Measurements from ENCODE around the gene HDAC8. TPM values are rescaled to one million over a fixed set of nuclear protein-coding genes. Genes with fewer than 3 reads are reported as not detected.
"Not testable (repeated sequence)": the region's sequence is repeated elsewhere in the genome, so short reads cannot be mapped to it uniquely, and the experiment has no call there.

The HDAC8 gene
- total RNA-seq, 2 experiments from 2014 or later, result 17.9 to 19.2 TPM

DNA sequence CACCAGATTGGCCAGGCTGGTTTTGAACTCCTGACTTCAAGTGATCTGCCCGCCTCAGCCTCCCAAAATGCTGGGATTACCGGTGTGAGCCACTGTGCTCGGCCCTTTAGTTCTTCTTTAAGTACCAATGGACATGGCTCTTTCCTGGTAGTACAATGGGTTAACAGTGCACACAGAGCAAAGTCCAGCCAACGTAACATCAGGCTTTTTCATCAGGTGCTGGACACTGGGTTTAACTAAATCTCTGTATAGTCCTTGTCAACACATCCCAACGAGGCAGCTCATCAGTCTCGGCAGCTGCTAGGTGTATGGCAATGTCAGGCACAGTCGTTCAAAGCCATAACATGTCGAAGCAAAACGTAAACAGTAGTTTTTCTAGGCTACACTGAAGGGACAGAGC is 93.8 kb downstream of the HDAC8 start:
- H3K27me3 Mint-ChIP-seq, result no peaks in the 10 kb centered on the region
- no peak overlapping the region for H3K27ac Mint-ChIP-seq
- H3K4me3 Mint-ChIP-seq, result no peak overlapping the region
- peaks cover 8% of the 10 kb centered on the region for H3K36me3 Mint-ChIP-seq
- H3K9me3 Mint-ChIP-seq, result no peaks in the 10 kb centered on the region
- DNase-seq, result no peak
- no peaks in the 10 kb centered on the region for H3K4me1 Mint-ChIP-seq

DNA sequence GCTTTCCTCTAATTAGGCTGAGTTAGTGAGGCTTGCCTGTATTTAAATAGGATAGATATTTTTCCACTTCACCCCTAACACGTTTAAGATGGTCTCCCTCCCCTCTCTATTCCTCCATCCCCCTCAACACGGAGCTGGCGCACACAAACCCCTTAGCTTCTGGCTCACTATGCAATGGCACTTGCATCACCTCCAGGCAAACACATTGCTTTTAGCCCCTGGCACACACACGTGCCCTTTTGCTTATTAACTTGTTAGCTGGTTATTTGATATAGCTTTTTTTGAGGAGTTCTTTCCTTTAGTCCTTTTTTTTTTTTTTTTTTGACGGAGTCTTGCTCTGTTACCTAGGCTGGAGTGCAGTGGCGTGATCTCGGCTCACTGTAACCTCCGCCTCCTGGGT is 94.3 kb downstream of the HDAC8 start:
- Mint-ChIP-seq H3K4me3 (no peak overlapping the region), H3K27ac (no peak overlapping the region), H3K36me3 (peaks cover 11% of the 10 kb centered on the region), H3K9me3 (no peaks in the 10 kb centered on the region), H3K4me1 (no peaks in the 10 kb centered on the region), H3K27me3 (no peaks in the 10 kb centered on the region)
- DNase-seq, result no peak

DNA sequence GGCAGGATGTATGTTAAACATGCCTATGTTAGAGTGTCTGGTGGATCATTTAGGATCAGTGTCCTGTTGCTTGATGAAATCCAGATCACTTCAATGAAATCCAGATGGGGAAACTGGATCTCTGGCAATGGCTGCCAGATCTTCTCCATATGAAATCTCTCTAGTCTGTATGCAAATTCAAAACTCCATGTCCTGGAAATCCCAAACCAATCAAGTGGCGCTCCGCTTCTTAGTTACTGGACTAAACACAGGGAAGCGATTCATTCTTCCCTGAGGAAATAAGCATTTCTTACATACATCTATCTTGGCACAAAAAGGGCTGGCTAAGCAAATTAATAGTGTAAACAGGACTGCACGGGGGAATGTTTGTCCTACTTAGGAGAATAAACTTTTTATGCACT is 94.9 kb downstream of the HDAC8 start:
- no peak overlapping the region for H3K27ac Mint-ChIP-seq
- DNase-seq, result no peak
- no peaks in the 10 kb centered on the region for H3K27me3 Mint-ChIP-seq
- H3K4me3 Mint-ChIP-seq, result no peak overlapping the region
- no peaks in the 10 kb centered on the region for H3K9me3 Mint-ChIP-seq
- no peaks in the 10 kb centered on the region for H3K4me1 Mint-ChIP-seq
- peaks cover 11% of the 10 kb centered on the region for H3K36me3 Mint-ChIP-seq

DNA sequence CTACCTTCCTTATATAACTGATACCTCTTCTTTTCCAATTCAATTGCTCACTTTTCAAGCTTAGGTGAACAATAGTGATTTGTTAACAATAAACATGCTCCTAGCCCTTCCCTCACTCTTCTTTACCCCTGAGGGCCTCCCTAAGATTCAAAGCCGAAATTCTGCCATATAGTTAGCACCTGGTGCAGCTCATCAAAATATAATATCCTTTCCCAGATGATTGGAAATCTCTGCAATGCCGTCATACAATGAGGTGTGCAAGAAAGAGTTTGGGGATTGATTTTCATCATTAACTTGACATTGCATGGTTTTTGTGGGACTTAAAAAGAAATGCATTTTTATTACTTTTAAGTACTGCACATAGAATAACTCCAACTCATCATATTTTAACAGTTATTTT is 95.3 kb downstream of the HDAC8 start:
- no peaks in the 10 kb centered on the region for H3K9me3 Mint-ChIP-seq
- DNase-seq, result no peak
- no peak overlapping the region for H3K4me3 Mint-ChIP-seq
- no peaks in the 10 kb centered on the region for H3K4me1 Mint-ChIP-seq
- no peaks in the 10 kb centered on the region for H3K27me3 Mint-ChIP-seq
- H3K27ac Mint-ChIP-seq, result no peak overlapping the region
- H3K36me3 Mint-ChIP-seq, result peaks cover 15% of the 10 kb centered on the region

DNA sequence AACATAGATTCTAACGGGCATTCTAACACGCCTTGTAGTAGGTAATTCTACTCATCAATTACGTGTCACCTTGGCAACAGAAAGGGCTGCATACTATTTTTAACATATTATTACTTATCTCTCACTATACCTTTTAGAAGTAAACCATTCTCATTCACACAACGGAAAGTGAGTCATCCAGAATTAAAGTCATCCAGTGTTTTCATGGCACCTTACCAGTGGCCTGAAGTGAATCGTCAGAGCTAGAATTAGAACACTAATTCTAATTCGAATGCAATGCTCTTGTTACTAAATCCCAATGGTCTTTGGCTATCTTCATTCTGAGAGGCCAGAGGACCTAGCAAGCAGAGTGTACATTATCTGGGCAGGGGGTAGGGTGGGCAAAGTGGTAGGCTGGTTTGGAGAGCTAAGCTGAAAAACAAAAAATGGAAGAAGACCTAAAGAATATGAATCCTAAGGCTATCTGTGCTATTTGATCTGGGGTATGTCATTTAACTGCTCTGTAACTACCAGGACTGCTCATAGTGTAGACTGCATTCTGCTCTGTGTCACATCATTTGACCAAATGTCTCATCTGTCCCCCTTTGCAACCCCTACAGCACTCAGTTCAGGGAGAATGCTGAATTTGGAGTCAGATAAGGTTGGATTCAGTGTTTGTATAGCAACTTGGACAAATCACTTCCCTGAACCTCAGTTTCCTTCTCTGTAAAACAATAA is 96.5 kb downstream of the HDAC8 start:
- no peak for DNase-seq
- H3K9me3 Mint-ChIP-seq, result no peaks in the 10 kb centered on the region
- no peaks in the 10 kb centered on the region for H3K27me3 Mint-ChIP-seq
- H3K36me3 Mint-ChIP-seq, result peaks cover 16% of the 10 kb centered on the region
- H3K27ac Mint-ChIP-seq, result no peak overlapping the region
- no peaks in the 10 kb centered on the region for H3K4me1 Mint-ChIP-seq
- no peak overlapping the region for H3K4me3 Mint-ChIP-seq

DNA sequence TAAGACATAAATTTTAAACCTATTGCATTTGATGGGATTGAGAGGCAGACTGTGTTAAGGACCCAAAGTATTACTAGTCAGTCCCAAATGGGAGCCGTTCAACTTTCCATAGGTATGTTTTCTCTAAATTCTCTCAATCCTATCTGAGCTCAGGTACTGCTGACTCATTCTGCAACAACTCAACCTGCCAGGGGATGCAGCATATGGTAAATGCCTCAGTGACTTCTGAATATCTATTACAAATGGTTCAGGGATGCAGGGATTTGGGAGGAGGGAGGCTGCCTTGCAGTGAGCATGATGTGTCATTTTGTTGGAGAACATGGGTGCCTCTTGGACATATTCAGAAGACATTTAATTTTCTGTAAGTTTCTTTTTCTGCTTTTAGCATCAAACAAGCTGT is 97.3 kb downstream of the HDAC8 start:
- H3K36me3 Mint-ChIP-seq, result peaks cover 17% of the 10 kb centered on the region
- no peak for DNase-seq
- H3K4me1 Mint-ChIP-seq, result no peaks in the 10 kb centered on the region
- no peak overlapping the region for H3K27ac Mint-ChIP-seq
- no peaks in the 10 kb centered on the region for H3K27me3 Mint-ChIP-seq
- no peaks in the 10 kb centered on the region for H3K9me3 Mint-ChIP-seq
- no peak overlapping the region for H3K4me3 Mint-ChIP-seq

DNA sequence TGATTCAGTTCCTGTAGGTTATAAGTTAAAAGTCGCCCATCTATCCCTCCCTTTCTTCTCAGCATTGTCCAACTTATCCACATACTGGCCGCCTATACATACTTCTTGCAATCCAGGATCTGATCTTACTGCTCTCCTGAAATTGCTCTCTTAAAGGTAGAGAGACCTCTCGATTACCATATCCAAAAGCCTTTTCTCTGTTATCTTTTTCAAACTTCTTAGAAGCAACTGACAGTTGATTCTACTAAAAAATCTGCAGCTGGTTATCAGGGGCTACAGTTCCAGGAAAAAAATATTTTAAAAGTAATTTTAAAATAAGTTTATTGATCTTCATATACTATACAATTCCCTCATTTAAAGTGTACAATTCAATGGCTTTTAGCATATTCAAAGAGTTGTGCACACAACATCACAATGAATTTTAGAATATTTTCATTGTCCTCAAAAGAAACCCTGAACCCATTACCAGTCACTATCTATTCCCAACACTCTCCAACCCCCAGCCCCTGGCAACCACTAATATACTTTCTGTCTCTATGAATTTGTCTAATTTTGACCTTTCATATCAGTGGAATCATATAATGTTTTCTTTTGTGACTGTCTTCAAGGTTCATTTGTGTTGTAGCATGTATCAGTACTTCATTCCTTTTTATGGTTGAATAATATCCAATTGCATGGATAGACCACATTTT is 102.0 kb downstream of the HDAC8 start:
- no peaks in the 10 kb centered on the region for H3K9me3 Mint-ChIP-seq
- peaks cover 38% of the 10 kb centered on the region for H3K36me3 Mint-ChIP-seq
- no peak overlapping the region for H3K4me3 Mint-ChIP-seq

DNA sequence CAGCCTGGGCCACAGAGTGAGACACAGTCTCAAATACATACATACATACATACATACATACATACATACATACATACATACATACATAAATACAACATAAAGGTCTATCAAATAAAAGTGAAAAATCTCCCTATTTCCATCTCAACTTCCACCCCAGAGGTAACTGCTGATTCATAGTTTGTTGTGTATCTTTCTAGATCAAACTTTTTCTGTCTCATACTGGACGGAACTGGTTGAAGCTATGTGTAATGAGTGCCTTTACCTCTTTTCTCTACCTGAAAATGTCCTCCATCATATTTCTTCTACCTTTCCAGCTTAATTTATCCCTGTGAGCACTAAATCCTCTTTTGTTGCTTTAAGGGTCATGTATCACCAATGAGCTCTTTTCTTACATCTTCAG is 102.5 kb downstream of the HDAC8 start:
- no peaks in the 10 kb centered on the region for H3K27me3 Mint-ChIP-seq
- no peak for DNase-seq
- no peaks in the 10 kb centered on the region for H3K9me3 Mint-ChIP-seq
- H3K4me1 Mint-ChIP-seq, result no peaks in the 10 kb centered on the region
- H3K36me3 Mint-ChIP-seq, result peaks cover 38% of the 10 kb centered on the region
- H3K27ac Mint-ChIP-seq, result no peak overlapping the region
- no peak overlapping the region for H3K4me3 Mint-ChIP-seq

More for the DNA sequence above, 102.0 kb downstream of the HDAC8 start:
- no peak overlapping the region for H3K27ac Mint-ChIP-seq
- no peak for DNase-seq
- H3K27me3 Mint-ChIP-seq, result no peaks in the 10 kb centered on the region
- H3K4me1 Mint-ChIP-seq, result no peaks in the 10 kb centered on the region

DNA sequence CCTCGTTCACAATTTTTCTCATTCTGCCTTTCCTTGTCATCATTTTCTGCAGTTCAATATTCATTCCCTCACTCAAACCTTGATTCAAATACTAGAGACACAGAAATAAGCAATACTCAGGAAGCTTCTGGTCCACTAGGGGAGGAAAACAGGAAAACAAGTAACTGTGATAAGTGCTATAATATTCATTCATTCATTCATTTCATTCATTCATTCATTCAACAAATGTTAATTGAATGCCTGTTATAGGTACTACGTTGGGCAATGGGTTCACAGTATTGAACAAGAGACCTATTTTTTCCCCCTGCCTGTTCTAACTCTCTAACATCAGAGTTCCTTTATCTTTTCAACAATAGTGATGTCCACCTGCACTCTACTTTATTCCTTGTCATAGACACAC is 104.0 kb downstream of the HDAC8 start:
- no peak overlapping the region for H3K27ac Mint-ChIP-seq
- no peaks in the 10 kb centered on the region for H3K4me1 Mint-ChIP-seq
- no peaks in the 10 kb centered on the region for H3K9me3 Mint-ChIP-seq
- no peak for DNase-seq
- no peak overlapping the region for H3K4me3 Mint-ChIP-seq
- peaks cover 34% of the 10 kb centered on the region for H3K36me3 Mint-ChIP-seq
- no peaks in the 10 kb centered on the region for H3K27me3 Mint-ChIP-seq

DNA sequence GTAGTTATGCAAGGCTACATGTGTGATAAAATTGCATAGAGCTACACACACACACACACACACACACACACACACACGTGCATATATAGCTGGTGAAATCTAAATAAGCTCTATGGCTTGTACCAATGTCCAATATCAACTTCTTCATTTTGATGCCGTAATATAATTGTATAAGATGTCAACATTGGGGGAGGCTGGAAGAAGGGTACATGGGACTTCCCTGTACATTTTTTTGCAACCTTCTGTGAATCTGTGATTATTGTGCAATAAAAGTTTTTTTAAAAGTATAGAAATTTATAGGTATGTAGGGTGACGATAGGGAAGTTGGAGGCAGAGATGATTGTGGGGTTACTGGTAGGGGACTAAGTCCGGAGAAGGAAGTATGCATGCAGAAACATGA is 105.5 kb downstream of the HDAC8 start:
- Mint-ChIP-seq H3K4me1 (no peaks in the 10 kb centered on the region), H3K27me3 (no peaks in the 10 kb centered on the region), H3K9me3 (no peaks in the 10 kb centered on the region), H3K4me3 (no peak overlapping the region), H3K27ac (no peak overlapping the region), H3K36me3 (peaks cover 25% of the 10 kb centered on the region)
- no peak for DNase-seq

DNA sequence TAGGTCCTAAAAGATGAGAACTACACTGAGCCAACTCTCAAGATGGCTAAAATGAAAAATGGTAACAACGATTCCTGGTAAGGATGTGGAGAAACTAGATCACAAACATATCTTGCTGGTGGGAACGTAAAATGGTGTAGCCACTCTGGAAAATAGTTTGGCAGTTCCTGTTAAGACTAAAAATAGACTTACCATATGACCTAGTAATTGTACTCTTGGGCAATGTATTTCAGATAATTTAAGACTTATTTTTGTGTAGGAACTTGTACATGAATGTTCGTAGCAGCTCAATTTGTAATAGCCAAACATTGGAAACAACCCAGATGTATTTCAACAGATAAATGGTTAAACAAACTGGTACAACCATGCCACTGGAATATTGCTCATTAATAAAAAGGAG is 106.2 kb downstream of the HDAC8 start:
- no peaks in the 10 kb centered on the region for H3K27me3 Mint-ChIP-seq
- H3K9me3 Mint-ChIP-seq, result no peaks in the 10 kb centered on the region
- H3K36me3 Mint-ChIP-seq, result peaks cover 25% of the 10 kb centered on the region
- no peak for DNase-seq
- H3K27ac Mint-ChIP-seq, result no peak overlapping the region
- H3K4me1 Mint-ChIP-seq, result no peaks in the 10 kb centered on the region
- H3K4me3 Mint-ChIP-seq, result no peak overlapping the region

DNA sequence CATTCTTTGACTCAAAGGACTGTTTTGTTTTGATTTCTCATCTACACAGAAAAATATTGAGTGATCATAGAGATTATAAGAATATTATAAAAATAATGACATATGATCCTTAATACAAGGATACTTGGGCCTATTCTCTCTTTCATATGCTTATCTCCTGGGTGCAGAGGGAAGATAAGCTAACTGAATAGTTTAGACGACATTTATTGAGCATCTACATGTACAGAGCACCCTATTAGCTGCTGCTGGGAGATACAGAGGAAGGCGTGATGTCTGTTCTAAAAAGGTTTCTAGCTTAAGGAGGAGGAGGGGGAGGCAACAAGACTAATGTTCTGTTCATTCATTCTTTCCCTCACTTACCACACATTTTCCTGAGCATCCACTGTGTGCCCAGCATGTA is 106.8 kb downstream of the HDAC8 start:
- H3K27me3 Mint-ChIP-seq, result no peaks in the 10 kb centered on the region
- DNase-seq, result no peak
- H3K4me3 Mint-ChIP-seq, result no peak overlapping the region
- no peaks in the 10 kb centered on the region for H3K4me1 Mint-ChIP-seq
- peaks cover 25% of the 10 kb centered on the region for H3K36me3 Mint-ChIP-seq
- H3K9me3 Mint-ChIP-seq, result no peaks in the 10 kb centered on the region
- no peak overlapping the region for H3K27ac Mint-ChIP-seq

DNA sequence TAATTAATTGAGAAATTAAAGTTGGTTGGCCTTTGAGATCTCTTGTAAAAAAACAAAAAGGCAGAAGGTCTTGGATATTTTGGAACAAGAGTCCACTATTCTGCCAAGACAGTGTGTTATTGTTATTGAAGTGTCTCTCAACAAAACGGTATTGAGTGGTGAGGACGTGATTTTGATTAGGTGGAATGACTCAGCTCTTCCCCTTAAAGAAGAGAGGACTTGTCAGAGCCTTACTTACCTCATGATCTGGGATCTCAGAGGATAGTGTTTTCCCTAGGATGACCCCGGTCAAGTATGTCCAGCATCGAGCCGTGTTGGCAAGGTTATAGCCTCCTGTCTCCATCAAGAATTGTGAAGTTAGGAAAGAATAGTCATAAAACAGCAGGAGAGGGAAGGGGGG is 110.9 kb downstream of the HDAC8 start:
- H3K27me3 Mint-ChIP-seq, result no peaks in the 10 kb centered on the region
- H3K4me1 Mint-ChIP-seq, result no peaks in the 10 kb centered on the region
- H3K4me3 Mint-ChIP-seq, result no peak overlapping the region
- peaks cover 1% of the 10 kb centered on the region for H3K9me3 Mint-ChIP-seq
- H3K36me3 Mint-ChIP-seq, result peaks cover 4% of the 10 kb centered on the region
- H3K27ac Mint-ChIP-seq, result no peak overlapping the region
- no peak for DNase-seq

DNA sequence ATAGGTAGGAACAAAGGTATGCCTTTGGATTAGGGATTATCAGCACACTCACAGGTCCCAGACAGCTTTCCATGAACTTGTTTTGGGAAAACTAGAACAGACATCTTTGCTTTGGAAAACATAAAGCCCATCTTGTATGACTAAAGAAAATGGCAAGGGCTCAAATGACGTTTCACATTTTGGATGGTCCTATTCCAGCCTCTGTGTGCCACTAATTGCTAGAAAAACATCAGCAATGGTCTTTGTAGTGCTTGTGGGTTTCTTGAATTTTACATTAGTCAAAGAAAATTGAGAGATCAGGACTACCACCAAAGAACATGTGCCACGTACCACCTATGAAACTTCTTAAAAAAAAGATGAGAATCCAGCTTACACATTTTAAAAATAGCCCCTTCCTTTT is 111.4 kb downstream of the HDAC8 start:
- H3K9me3 Mint-ChIP-seq, result peaks cover 3% of the 10 kb centered on the region
- no peaks in the 10 kb centered on the region for H3K4me1 Mint-ChIP-seq
- no peak overlapping the region for H3K27ac Mint-ChIP-seq
- no peak overlapping the region for H3K4me3 Mint-ChIP-seq
- no peaks in the 10 kb centered on the region for H3K27me3 Mint-ChIP-seq
- H3K36me3 Mint-ChIP-seq, result peaks cover 7% of the 10 kb centered on the region
- DNase-seq, result no peak

DNA sequence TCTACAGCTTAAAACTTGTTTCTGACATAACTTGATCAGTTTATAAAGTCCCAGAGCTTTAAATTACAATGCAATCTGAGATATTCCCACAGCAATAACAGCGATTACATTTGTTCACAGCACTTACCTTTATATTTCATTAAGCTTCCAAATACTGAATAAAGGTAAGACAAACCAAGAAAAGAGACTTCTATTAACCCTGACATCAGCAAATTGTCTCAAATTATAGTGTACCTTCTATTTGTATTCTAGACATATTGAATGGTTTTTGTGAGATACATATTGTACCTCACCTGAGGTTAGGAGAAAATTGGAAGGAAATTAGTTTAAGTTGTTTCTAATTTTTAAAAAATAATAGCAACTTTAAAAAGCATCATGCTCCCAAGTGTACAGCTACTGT is 111.9 kb downstream of the HDAC8 start:
- Mint-ChIP-seq H3K4me3 (no peak overlapping the region), H3K27ac (no peak overlapping the region), H3K36me3 (peaks cover 4% of the 10 kb centered on the region), H3K4me1 (no peaks in the 10 kb centered on the region), H3K27me3 (no peaks in the 10 kb centered on the region), H3K9me3 (peaks cover 3% of the 10 kb centered on the region)
- no peak for DNase-seq

DNA sequence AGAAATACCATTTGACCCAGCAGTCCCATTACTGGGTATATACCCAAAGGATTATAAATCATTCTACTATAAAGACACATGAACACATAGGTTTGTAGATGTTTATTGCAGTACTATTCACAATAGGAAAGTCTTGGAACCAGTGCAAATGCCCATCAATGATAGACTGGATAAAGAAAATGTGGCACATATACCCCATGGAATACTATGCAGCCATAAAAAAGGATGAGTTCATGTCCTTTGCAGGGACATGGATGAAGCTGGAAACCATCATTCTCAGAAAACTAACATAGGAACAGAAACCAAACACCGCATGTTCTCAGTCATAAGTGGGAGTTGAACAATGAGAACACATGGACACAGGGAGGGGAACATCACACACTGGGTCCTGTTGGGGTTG is 123.6 kb downstream of the HDAC8 start:
- H3K4me1 Mint-ChIP-seq, H3K27ac Mint-ChIP-seq: not testable (repeated sequence)

More for the DNA sequence above, 123.6 kb downstream of the HDAC8 start:
- H3K27me3 Mint-ChIP-seq, DNase-seq, H3K4me3 Mint-ChIP-seq: not testable (repeated sequence)
- H3K36me3 Mint-ChIP-seq, result peaks cover 48% of the 10 kb centered on the region
- peaks cover 12% of the 10 kb centered on the region for H3K9me3 Mint-ChIP-seq

Data from activated naive CD8-positive, alpha-beta T cell treated with anti-CD3 and anti-CD28 coated beads for 36 hours (primary cell).